Upper lobe of left lung (tissue), 6 donors: Measurements from ENCODE around the gene AVPI1. TPM values are rescaled to one million over a fixed set of nuclear protein-coding genes. Genes with fewer than 3 reads are reported as not detected.
"Not testable (repeated sequence)": the region's sequence is repeated elsewhere in the genome, so short reads cannot be mapped to it uniquely, and the experiment has no call there.

Source experiments
- ATAC-seq, 2 donors: fragments of 200-7000 bp; cut with Tn5 transposase; one replicate each; pipeline ENCODE4 v1.9.1; 2022; ENCODE audit warnings: mild to moderate bottlenecking in 2 of 2, moderate library complexity in 2 of 2; ENCODE audit not compliant: low FRiP score in 2 of 2
- DNase-seq, 2 donors: peaks; one replicate each; pipeline ENCODE4 v3.0.0-alpha.2; 2019 to 2020
- H3K27ac ChIP-seq, 4 donors: fragments of 200-600 bp; sonication (generic); one replicate each; pipeline ENCODE4 v1.5.1; 2016 to 2019
- H3K27me3 ChIP-seq, 4 donors: fragments of 200-600 bp; sonication (generic); one replicate each; pipeline ENCODE4 v1.5.1; 2017 to 2019
- H3K36me3 ChIP-seq, 4 donors: fragments of 200-600 bp; sonication (generic); one replicate each; pipeline ENCODE4 v1.5.1; 2016 to 2019
- H3K4me1 ChIP-seq, 4 donors: fragments of 200-600 bp; sonication (generic); one replicate each; pipeline ENCODE4 v1.5.1; 2018 to 2019
- H3K4me3 ChIP-seq, 4 donors: fragments of 200-600 bp; sonication (generic); one replicate each; pipeline ENCODE4 v1.5.1; 2017 to 2019; ENCODE audit warnings: mild to moderate bottlenecking in 2 of 4, moderate library complexity in 1 of 4
- H3K9me3 ChIP-seq, 4 donors: fragments of 200-600 bp; sonication (generic); one replicate each; pipeline ENCODE4 v1.5.1; 2018 to 2019
- EP300 ChIP-seq, 4 donors: sonication (generic); formaldehyde crosslinking; IDR thresholded peaks; one replicate each; pipeline ENCODE4 v1.5.1; 2017; ENCODE audit warnings: antibody characterized with exemption in 4 of 4, control low read depth in 2 of 4
- POLR2A ChIP-seq, 4 donors: fragments of 450-650 bp; IDR thresholded peaks; one replicate each; pipeline ENCODE4 v1.5.1; 2016 to 2017; ENCODE audit warnings: antibody characterized with exemption in 4 of 4, mild to moderate bottlenecking in 2 of 4
- POLR2AphosphoS5 ChIP-seq, 2 donors: sonication (generic); formaldehyde crosslinking; IDR thresholded peaks; one replicate each; pipeline ENCODE4 v1.5.1; 2017; ENCODE audit warnings: antibody characterized with exemption in 2 of 2
- WGBS, 2 donors: methylation state at CpG; one replicate each; pipeline ENCODE4 v1.1.5; 2017 to 2018; 5-methylcytosine and 5-hydroxymethylcytosine counted together
- total RNA-seq, 6 donors: library from RNA; depleted of rRNA in 4 of 6; stranded (reverse); fragments of >200 nt in 4 of 6; gene quantifications; one replicate each; pipeline versions ENCODE4 v1.1.0 to v1.2.1, GENCODE V29; 2016 to 2021
- TF ChIP-seq, protein P1 (sequence below), 6 experiments: fragments of 450-650 bp in 4 of 6; fragments of 200-600 bp in 2 of 6; sonication (generic) in 2 of 6; IDR thresholded peaks; one replicate each; pipeline ENCODE4 v1.5.1; 2016 to 2019; ENCODE audit warnings: antibody characterized with exemption in 6 of 6
- donor health status: DM: no; HTN: no; CAD: no; lungs with moderate emphysema.
- donor health status: DM: no; HTN: yes; CAD: no; lungs with severe emphysema.

Gene AVPI1
- total RNA-seq, 6 donors from 2014 or later = 25.2 to 62.5 (median 45.0) TPM

DNA sequence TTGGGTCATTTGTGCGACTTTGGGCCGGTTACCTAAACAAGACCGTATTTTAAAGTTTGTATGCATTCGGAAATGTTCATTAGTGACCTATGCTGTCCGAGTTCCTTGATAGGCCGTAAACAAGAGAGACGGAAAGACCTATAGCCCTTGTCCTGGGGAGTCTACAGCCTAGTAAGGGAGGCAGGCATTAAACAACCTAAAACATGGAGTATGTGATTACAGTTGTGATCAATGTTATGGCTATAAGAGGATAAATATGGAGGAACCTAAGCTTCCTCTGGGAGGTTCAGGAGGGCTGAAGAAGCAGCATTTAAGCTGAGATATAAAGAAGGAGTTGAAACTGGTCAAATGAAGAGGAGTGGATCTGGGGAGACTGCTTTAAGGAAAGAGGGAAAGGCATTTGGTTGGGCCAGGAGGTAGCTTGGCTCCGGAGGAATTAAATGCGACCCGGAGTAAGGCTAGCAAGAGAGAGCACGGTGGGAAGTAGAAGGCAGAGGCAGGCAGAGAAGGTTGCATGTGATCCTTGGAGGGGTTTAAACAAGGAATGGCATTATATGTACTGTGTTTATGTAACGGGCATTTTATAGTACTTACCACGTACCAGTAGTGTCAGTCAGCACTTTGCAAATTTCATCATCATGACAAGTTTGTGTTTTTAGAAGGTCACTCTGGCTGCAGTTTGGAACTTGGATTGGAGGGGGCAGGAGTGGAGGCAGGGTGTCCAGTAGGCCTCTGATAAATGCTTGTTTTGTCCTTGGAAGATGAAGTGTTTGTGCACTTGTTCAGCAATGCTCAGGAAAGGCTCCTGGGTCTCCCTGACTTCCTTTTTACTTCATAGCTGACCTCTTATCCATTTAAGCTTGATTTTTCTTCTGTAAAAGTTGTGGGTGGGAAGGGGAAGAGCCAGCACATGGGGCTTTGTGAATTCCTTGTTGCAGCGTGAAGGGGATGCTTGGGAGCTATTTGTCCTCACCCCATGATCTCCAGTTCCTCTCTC lies 1.0 kb upstream of the AVPI1 start:
- DNase-seq = peak in 1 of 2 donors; percentile 53
- ATAC-seq = peak; percentile 1 to 7
- H3K4me1 ChIP-seq = peaks cover 32 to 59% (median 53%) of the 10 kb centered on the region in 4 donors
- peak overlapping the region; percentile 27 to 72 (median 62) for H3K4me3 ChIP-seq
- H3K9me3 ChIP-seq = no peaks in the 10 kb centered on the region
- H3K27ac ChIP-seq = peak overlapping the region; percentile 83 to 98 (median 91)
- no peaks in the 10 kb centered on the region for H3K36me3 ChIP-seq
- WGBS, 2 donors = 38 to 43% methylated on average over 14 of the region's 14 CpGs
- H3K27me3 ChIP-seq = peaks cover 0 to 3% (median 0%) of the 10 kb centered on the region in 4 donors
- TF ChIP-seq, protein P1, sequence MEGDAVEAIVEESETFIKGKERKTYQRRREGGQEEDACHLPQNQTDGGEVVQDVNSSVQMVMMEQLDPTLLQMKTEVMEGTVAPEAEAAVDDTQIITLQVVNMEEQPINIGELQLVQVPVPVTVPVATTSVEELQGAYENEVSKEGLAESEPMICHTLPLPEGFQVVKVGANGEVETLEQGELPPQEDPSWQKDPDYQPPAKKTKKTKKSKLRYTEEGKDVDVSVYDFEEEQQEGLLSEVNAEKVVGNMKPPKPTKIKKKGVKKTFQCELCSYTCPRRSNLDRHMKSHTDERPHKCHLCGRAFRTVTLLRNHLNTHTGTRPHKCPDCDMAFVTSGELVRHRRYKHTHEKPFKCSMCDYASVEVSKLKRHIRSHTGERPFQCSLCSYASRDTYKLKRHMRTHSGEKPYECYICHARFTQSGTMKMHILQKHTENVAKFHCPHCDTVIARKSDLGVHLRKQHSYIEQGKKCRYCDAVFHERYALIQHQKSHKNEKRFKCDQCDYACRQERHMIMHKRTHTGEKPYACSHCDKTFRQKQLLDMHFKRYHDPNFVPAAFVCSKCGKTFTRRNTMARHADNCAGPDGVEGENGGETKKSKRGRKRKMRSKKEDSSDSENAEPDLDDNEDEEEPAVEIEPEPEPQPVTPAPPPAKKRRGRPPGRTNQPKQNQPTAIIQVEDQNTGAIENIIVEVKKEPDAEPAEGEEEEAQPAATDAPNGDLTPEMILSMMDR (IDR thresholded peaks at IDR 0.05) = no peak
- TF ChIP-seq EP300 (IDR thresholded peaks at IDR 0.05) (peak in 1 of 4 donors; percentile 5), POLR2AphosphoS5 (IDR thresholded peaks at IDR 0.05) (peak in 1 of 2 donors; percentile 61), POLR2A (IDR thresholded peaks at IDR 0.05) (peak in 1 of 4 donors; percentile 55)

DNA sequence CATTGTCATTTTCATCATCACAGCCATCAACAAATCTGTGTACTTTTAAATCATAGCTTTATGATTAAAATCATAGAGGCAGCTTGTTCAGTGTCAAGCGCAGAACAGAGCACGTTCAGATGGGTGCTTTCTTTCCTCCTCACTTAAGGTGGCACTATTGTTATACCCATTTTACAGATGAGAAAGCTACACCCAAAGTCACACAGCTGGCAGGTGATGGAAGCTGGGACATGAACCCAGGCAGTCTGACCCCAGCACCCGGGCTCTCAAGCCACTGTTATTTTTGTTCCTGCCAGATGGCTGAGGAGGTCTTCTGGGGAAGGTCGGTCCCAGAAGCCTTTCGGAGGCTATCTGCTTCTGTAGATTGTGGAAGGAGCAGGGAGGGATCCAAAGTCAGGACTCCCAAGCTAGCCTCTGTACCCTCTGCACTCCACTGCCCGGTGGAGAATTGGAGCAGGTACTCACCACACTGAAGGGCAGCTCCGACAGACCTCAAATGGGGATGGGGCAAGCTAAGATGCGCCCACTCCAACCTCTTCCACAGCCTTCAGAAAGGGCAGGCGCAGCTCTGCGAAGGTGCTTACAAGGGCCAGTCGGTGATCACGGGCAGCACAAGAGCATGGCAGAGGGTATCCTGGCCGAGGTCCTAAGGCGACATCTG lies 610 bp downstream of the AVPI1 start:
- Histone ChIP-seq H3K27ac (peak overlapping the region; percentile 83 to 98 (median 91)), H3K4me1 (peaks cover 32 to 68% (median 59%) of the 10 kb centered on the region in 4 donors), H3K27me3 (no peaks in the 10 kb centered on the region), H3K36me3 (no peaks in the 10 kb centered on the region), H3K4me3 (peak overlapping the region; percentile 58 to 72 (median 62)), H3K9me3 (no peaks in the 10 kb centered on the region)
- no peak for ATAC-seq
- TF ChIP-seq EP300 (IDR thresholded peaks at IDR 0.05) (no peak), POLR2A (IDR thresholded peaks at IDR 0.05) (no peak)
- WGBS, 2 donors = 13 to 20% methylated on average over 7 to 14 of the region's 14 CpGs
- DNase-seq = no peak

DNA sequence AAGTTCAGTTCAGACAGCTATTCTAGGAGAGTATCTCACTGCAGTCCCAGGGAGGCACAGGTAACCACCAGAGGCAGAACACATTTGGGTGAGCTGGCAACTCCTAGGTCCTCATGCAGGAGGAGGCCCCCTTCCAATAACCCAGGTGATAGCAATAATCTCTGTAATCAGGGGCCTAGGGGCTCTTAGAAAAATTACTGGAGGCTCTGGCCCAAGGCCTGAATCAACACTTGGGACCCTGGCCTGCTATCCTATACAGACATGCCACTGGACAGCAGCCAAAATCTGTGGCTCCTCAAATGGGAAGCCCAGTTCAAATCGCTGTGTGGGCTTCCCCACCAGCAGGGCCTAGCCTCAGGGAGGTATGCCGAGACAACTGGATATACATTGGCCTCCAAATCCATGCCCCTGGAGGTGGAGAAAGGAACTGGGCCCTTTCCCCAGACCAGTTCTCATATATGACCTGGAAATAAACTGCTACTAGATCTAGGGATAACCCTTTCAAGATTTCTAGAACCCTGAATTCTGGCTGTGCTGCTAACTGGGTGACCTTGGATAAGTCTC lies 1.6 kb downstream of the AVPI1 start:
- ATAC-seq = no peak
- peak in 1 of 2 donors; percentile 45 for DNase-seq
- H3K4me3 ChIP-seq = peak overlapping the region; percentile 23 to 72 (median 62)
- no peaks in the 10 kb centered on the region for H3K9me3 ChIP-seq
- H3K27me3 ChIP-seq = no peaks in the 10 kb centered on the region
- TF ChIP-seq POLR2A (IDR thresholded peaks at IDR 0.05) (no peak), EP300 (IDR thresholded peaks at IDR 0.05) (no peak), POLR2AphosphoS5 (IDR thresholded peaks at IDR 0.05) (no peak)
- TF ChIP-seq, protein P1 (IDR thresholded peaks at IDR 0.05) = peak in 5 of 6 experiments; percentile 7 to 51 (median 25)
- 50 to 73% methylated on average over 2 of the region's 2 CpGs for WGBS, 2 donors
- H3K4me1 ChIP-seq = peaks cover 32 to 68% (median 59%) of the 10 kb centered on the region in 4 donors
- no peaks in the 10 kb centered on the region for H3K36me3 ChIP-seq
- H3K27ac ChIP-seq = peak overlapping the region; percentile 83 to 98 (median 91)

DNA sequence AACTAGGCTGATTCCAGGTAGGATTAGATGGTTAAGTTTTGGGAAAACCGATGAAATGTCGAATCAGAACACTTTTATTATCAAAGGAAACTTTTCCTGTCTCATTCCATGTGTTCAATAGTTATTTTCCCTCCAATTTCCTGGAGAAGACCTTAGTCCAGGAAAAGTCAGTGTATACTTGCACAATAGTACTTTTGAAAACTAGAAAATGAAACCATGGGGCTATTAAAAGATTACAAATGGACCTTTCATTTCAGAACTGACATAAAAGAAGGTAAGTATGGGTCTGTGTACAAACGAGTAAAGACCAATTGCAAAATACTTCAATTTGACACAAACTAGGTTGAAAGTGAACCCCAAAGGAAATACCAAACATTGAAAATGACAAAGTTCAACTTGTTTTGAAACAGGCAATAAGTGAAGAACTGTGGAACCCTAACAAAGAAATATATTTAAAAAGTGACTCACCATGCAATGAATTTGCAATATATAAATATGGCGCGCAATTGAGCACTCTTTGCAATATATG lies 2.1 kb downstream of the AVPI1 start:
- 43 to 65% methylated on average over 5 of the region's 5 CpGs for WGBS, 2 donors
- H3K4me1 ChIP-seq = peaks cover 32 to 68% (median 59%) of the 10 kb centered on the region in 4 donors
- peak overlapping the region; percentile 23 to 72 (median 62) for H3K4me3 ChIP-seq
- peak overlapping the region; percentile 83 to 98 (median 91) for H3K27ac ChIP-seq
- no peaks in the 10 kb centered on the region for H3K9me3 ChIP-seq
- no peaks in the 10 kb centered on the region for H3K27me3 ChIP-seq
- ATAC-seq (no peak), DNase-seq (no peak)
- peaks cover 0 to 2% (median under 1%) of the 10 kb centered on the region in 4 donors for H3K36me3 ChIP-seq
- no peak for TF ChIP-seq POLR2A (IDR thresholded peaks at IDR 0.05)

DNA sequence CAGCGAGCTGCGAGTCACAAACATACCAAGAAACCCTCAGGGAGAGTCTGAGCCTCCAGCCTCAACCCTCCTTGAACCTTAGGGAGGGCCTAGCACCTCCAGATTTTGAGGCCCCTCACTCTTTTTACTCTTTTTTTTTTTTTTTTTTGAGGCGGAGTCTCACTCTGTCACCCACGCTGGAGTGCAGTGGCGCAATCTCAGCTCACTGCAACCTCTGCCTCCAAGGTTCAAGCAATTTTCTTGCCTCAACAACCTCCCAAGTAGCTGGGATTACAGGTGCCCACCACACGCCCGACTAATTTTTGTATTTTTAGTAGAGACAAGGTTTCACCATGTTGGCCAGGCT lies 2.7 kb downstream of the AVPI1 start:
- Histone ChIP-seq H3K27ac (peak overlapping the region; percentile 83 to 98 (median 91)), H3K4me3 (peak overlapping the region in 3 of 4 donors; percentile 58 to 72 (median 65)), H3K4me1 (peaks cover 31 to 65% (median 57%) of the 10 kb centered on the region in 4 donors)
- WGBS, 2 donors = 52 to 61% methylated on average over 5 to 7 of the region's 7 CpGs
- H3K36me3 ChIP-seq, H3K9me3 ChIP-seq, H3K27me3 ChIP-seq, DNase-seq, ATAC-seq: not testable (repeated sequence)
